GM10266 (cell line): ENCODE results near the gene MYCBPAP.

Experiments
- DNase-seq: peaks from one replicate; pipeline ENCODE4 v3.0.0; 2012; ENCODE audit errors: extremely low spot score
- CTCF ChIP-seq: IDR thresholded peaks from 2 replicates; pipeline ENCODE4 v1.5.1; 2012; ENCODE audit warnings: mild to moderate bottlenecking, low read depth; ENCODE audit not compliant: control insufficient read depth, insufficient read depth; ENCODE audit errors: missing control alignments

MYCBPAP gene

GRCh38 chr17:50507871-50508572, at the start of gene MYCBPAP:
Gene MYCBPAP, plus strand, starts transcription at chr17:50508439. Its CDS starts 236 bp downstream, at chr17:50508675.
- peak; percentile 88 for DNase-seq

GRCh38 chr17:50458701-50459676, 49.2 kb upstream of the MYCBPAP start:
- no peak for TF ChIP-seq CTCF
- DNase-seq: peak; percentile 6

More at GRCh38 chr17:50507871-50508572, at the start of gene MYCBPAP:
- TF ChIP-seq CTCF: peak; percentile 47

GRCh38 chr17:50459756-50460155, 48.5 kb upstream of the MYCBPAP start:
- TF ChIP-seq CTCF: no peak
- peak; percentile 3 for DNase-seq

- TF ChIP-seq CTCF: no peak
- peak; percentile 3 for DNase-seq
Measured at GRCh38 chr17:50460831-50461526, 47.3 kb upstream of the MYCBPAP start.

- TF ChIP-seq CTCF: no peak
- no peak for DNase-seq
Measured at GRCh38 chr17:50461550-50462132, 46.6 kb upstream of the MYCBPAP start.

- DNase-seq: no peak
- no peak for TF ChIP-seq CTCF
Measured at GRCh38 chr17:50462446-50462845, 45.8 kb upstream of the MYCBPAP start.
